Mammary epithelial cell (primary cell): Measurements from ENCODE around the gene MSI1.

Source experiments
- EZH2 ChIP-seq: IDR thresholded peaks from 2 replicates; pipeline ENCODE4 v1.6.1; 2012; ENCODE audit warnings: low read length, inconsistent platforms, borderline replicate concordance
- TF ChIP-seq, protein P1 (sequence below), 2 donors: IDR thresholded peaks in 1 of 2; conservative IDR thresholded peaks in 1 of 2; 2 replicates each; pipeline ENCODE4 v1.5.1; 2011 to 2012; ENCODE audit warnings: inconsistent platforms in 2 of 2, low read length in 2 of 2, mild to moderate bottlenecking in 2 of 2, control low read depth in 1 of 2, low read depth in 1 of 2; ENCODE audit not compliant: insufficient read depth in 1 of 2; ENCODE audit errors: extremely low read depth in 1 of 2

DNA sequence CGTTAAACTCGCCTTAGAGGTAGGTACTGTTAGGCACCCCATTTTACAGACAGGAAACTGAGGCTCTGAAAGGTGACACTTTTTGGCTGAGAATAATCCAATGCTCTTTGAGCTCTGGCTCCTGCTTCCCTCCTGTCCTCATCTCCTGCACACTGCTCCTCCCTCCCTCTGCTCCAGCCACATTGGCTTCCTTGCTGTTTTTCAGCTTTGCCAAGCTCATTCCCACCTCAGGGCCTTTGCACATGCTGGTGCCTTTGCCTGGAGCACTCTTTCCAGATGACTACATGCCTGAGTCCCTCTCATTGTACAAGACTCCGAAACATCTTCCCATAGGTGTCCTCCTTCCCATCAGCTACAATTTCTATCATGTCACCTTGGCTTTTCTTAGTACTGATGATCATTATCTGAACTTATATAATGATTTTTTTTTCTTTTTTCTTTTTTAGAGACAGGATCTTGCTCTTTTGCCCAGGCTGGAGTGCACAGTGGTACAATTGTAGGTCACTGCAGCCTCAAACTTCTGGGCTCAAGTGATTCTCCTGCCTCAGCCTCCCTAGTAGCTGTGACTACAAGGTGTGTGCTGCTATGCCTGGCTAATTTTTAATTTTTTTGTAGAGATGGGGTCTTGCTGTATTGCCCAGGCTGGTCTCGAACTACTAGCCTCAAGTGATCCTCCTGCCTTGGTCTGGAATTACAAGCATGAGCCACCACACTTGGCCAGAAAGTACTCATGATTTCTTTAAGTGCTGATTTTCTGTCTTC lies 15.2 kb downstream of the MSI1 start:
- TF ChIP-seq, protein P1, sequence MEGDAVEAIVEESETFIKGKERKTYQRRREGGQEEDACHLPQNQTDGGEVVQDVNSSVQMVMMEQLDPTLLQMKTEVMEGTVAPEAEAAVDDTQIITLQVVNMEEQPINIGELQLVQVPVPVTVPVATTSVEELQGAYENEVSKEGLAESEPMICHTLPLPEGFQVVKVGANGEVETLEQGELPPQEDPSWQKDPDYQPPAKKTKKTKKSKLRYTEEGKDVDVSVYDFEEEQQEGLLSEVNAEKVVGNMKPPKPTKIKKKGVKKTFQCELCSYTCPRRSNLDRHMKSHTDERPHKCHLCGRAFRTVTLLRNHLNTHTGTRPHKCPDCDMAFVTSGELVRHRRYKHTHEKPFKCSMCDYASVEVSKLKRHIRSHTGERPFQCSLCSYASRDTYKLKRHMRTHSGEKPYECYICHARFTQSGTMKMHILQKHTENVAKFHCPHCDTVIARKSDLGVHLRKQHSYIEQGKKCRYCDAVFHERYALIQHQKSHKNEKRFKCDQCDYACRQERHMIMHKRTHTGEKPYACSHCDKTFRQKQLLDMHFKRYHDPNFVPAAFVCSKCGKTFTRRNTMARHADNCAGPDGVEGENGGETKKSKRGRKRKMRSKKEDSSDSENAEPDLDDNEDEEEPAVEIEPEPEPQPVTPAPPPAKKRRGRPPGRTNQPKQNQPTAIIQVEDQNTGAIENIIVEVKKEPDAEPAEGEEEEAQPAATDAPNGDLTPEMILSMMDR (conservative IDR thresholded peaks at IDR 0.05 in 1 of 2, IDR thresholded peaks at IDR 0.05 in 1 of 2; ENCODE audit: extremely low read depth in 1 of 2, insufficient read depth in 1 of 2, low read depth in 1 of 2, low read length in 2 of 2) = no peak
- TF ChIP-seq EZH2 = no peak
